ENCODE results near the gene ESYT2. TPM values are rescaled to one million over a fixed set of nuclear protein-coding genes. Genes with fewer than 3 reads are reported as not detected.

Gene ESYT2
- total and polyA plus RNA-seq, 9 of the 15 experiments (the other 6 are each of a cell fraction or from before 2014, with no cell fraction given), result 5.8 to 86.9 (median 64.7) TPM

GRCh38 chr7:158740657-158741293 lies 88.5 kb downstream of the ESYT2 start (continued):
- no peak; a peak in 1 of 4 replicates for TF ChIP-seq RAD21 (CRISPR knock-in tag; conservative IDR thresholded peaks at IDR 0.05 in 1 of 2, IDR thresholded peaks at IDR 0.05 in 1 of 2)
- TF ChIP-seq ZNF609 (CRISPR knock-in tag; IDR thresholded peaks at IDR 0.05; ENCODE audit: borderline replicate concordance), result no peak; the same call in 1 of the 2 replicates
- no peak for TF ChIP-seq HNRNPK (IDR thresholded peaks at IDR 0.05; ENCODE audit: low read depth, low read length, poor library complexity, severe bottlenecking)
- TF ChIP-seq SMAD4 (CRISPR knock-in tag; conservative IDR thresholded peaks at IDR 0.05), result peak; percentile 76
- TF ChIP-seq PRPF4 (IDR thresholded peaks at IDR 0.05; ENCODE audit: insufficient read depth, low read depth, low read length, poor library complexity, severe bottlenecking), result no peak
- TF ChIP-seq TFAP4 (CRISPR knock-in tag; IDR thresholded peaks at IDR 0.05; ENCODE audit: borderline replicate concordance), result 0 out of 2 replicates have a peak, but pooled peaks have one; percentile 4
- TF ChIP-seq ZNF24 (IDR thresholded peaks at IDR 0.05), result no peak
- peak; percentile 48; the same call in 1 of the 2 replicates for TF ChIP-seq FOXJ2 (tag; IDR thresholded peaks at IDR 0.05)
- peak; percentile 77 for TF ChIP-seq SOX6 (IDR thresholded peaks at IDR 0.05)
- TF ChIP-seq PTBP1 (IDR thresholded peaks at IDR 0.05; ENCODE audit: low read depth, low read length), result no peak
- TF ChIP-seq, protein P1, sequence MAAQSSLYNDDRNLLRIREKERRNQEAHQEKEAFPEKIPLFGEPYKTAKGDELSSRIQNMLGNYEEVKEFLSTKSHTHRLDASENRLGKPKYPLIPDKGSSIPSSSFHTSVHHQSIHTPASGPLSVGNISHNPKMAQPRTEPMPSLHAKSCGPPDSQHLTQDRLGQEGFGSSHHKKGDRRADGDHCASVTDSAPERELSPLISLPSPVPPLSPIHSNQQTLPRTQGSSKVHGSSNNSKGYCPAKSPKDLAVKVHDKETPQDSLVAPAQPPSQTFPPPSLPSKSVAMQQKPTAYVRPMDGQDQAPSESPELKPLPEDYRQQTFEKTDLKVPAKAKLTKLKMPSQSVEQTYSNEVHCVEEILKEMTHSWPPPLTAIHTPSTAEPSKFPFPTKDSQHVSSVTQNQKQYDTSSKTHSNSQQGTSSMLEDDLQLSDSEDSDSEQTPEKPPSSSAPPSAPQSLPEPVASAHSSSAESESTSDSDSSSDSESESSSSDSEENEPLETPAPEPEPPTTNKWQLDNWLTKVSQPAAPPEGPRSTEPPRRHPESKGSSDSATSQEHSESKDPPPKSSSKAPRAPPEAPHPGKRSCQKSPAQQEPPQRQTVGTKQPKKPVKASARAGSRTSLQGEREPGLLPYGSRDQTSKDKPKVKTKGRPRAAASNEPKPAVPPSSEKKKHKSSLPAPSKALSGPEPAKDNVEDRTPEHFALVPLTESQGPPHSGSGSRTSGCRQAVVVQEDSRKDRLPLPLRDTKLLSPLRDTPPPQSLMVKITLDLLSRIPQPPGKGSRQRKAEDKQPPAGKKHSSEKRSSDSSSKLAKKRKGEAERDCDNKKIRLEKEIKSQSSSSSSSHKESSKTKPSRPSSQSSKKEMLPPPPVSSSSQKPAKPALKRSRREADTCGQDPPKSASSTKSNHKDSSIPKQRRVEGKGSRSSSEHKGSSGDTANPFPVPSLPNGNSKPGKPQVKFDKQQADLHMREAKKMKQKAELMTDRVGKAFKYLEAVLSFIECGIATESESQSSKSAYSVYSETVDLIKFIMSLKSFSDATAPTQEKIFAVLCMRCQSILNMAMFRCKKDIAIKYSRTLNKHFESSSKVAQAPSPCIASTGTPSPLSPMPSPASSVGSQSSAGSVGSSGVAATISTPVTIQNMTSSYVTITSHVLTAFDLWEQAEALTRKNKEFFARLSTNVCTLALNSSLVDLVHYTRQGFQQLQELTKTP (IDR thresholded peaks at IDR 0.05; ENCODE audit: low read depth in 1 of 2, partially characterized antibody in 2 of 2), result no peak
- TF ChIP-seq TCF3 (CRISPR knock-in tag; IDR thresholded peaks at IDR 0.05), result peak; percentile 93
- peak; percentile 12; the same call in 1 of the 2 replicates for TF ChIP-seq MIER1 (IDR thresholded peaks at IDR 0.05; ENCODE audit: low read depth)
- no peak for TF ChIP-seq SP1 (CRISPR knock-in tag; IDR thresholded peaks at IDR 0.05)

Measured in K562 (cell line).